Measurements from ENCODE around the gene QRFP.

QRFP gene

GRCh38 chr9:130933114-130934046, 36.8 kb upstream of the QRFP start:
- DNase-seq: peak; percentile 82

- DNase-seq: peak; percentile 38
These were observed 35.9 kb upstream of the QRFP start for GRCh38 chr9:130932255-130933079.

- DNase-seq: no peak
These were observed 35.1 kb upstream of the QRFP start for GRCh38 chr9:130931508-130932254.

- no peak for DNase-seq
These were observed 34.3 kb upstream of the QRFP start for GRCh38 chr9:130930804-130931349.

- no peak for DNase-seq
These were observed 33.7 kb upstream of the QRFP start for GRCh38 chr9:130930132-130930803.

GRCh38 chr9:130929571-130930038, 33.0 kb upstream of the QRFP start:
- no peak for DNase-seq

GRCh38 chr9:130927995-130928900, 31.6 kb upstream of the QRFP start:
- DNase-seq: peak; percentile 77

GRCh38 chr9:130927338-130927737, 30.7 kb upstream of the QRFP start:
- no peak for DNase-seq

- no peak for DNase-seq
These were observed 28.6 kb upstream of the QRFP start for GRCh38 chr9:130925050-130925678.

- DNase-seq: no peak
These were observed 27.8 kb upstream of the QRFP start for GRCh38 chr9:130924448-130924788.

- no peak for DNase-seq
These were observed 27.2 kb upstream of the QRFP start for GRCh38 chr9:130923611-130924447.

- no peak for DNase-seq
These were observed 26.4 kb upstream of the QRFP start for GRCh38 chr9:130922893-130923610.

- DNase-seq: no peak
These were observed 25.6 kb upstream of the QRFP start for GRCh38 chr9:130921989-130922892.

- no peak for DNase-seq
These were observed 24.8 kb upstream of the QRFP start for GRCh38 chr9:130921300-130921988.

GRCh38 chr9:130920762-130921299, 24.2 kb upstream of the QRFP start:
- DNase-seq: no peak

GRCh38 chr9:130920233-130920632, 23.6 kb upstream of the QRFP start:
- no peak for DNase-seq

Measured in fibroblast of skin of right biceps (primary cell).